B cell (primary cell): Measurements from ENCODE around the gene GRAMD2A.

Source experiments
- CTCF ChIP-seq: fragments of 200-600 bp; IDR thresholded peaks from one replicate; pipeline ENCODE4 v1.8.0; 2022; ENCODE audit warnings: antibody characterized with exemption, mild to moderate bottlenecking
- EZH2 ChIP-seq: IDR thresholded peaks from 2 replicates; pipeline ENCODE4 v1.6.1; 2012; ENCODE audit warnings: borderline replicate concordance, low read depth, mild to moderate bottlenecking, moderate library complexity, low read length; ENCODE audit not compliant: insufficient read depth, poor library complexity, severe bottlenecking

GRCh38 chr15:72179950-72180581, 17.5 kb downstream of the GRAMD2A start:
- TF ChIP-seq CTCF (no peak), EZH2 (no peak)
